Activated CD4-positive, alpha-beta memory T cell treated with anti-CD3 and anti-CD28 coated beads for 36 hours (primary cell): ENCODE data around the gene SHROOM1. TPM values are rescaled to one million over a fixed set of nuclear protein-coding genes. Genes with fewer than 3 reads are reported as not detected.

Experiments used
- CTCF ChIA-PET: fragments of 350-600 bp; sonication (Branson Sonifier 250); formaldehyde crosslinking; loops from one replicate; lab custom pipeline; 2021; ENCODE audit warnings: antibody characterized with exemption, inconsistent platforms; lab: Charles Lee
- POLR2A ChIA-PET: fragments of 350-600 bp; sonication (Branson Sonifier 250); formaldehyde crosslinking; loops from one replicate; lab custom pipeline; 2021; ENCODE audit warnings: antibody characterized with exemption; lab: Charles Lee
- DNase-seq: peaks from one replicate; pipeline ENCODE4 v3.0.0-alpha.2; 2020
- H3K27ac Mint-ChIP-seq: one replicate; pipeline ENCODE4 v1.8.0; 2021; ENCODE audit warnings: mixed read lengths
- H3K27me3 Mint-ChIP-seq: one replicate; pipeline ENCODE4 v1.8.0; 2021; ENCODE audit warnings: mixed read lengths
- H3K36me3 Mint-ChIP-seq: one replicate; pipeline ENCODE4 v1.8.0; 2021; ENCODE audit warnings: mixed read lengths
- H3K4me1 Mint-ChIP-seq: one replicate; pipeline ENCODE4 v1.8.0; 2021; ENCODE audit warnings: low read depth, mixed read lengths
- H3K4me3 Mint-ChIP-seq: one replicate; pipeline ENCODE4 v1.8.0; 2021; ENCODE audit warnings: mild to moderate bottlenecking, mixed read lengths
- H3K9me3 Mint-ChIP-seq: one replicate; pipeline ENCODE4 v1.8.0; 2021; ENCODE audit warnings: mixed read lengths
- intact Hi-C: fragments of 100-400 bp; cut with micrococcal nuclease; formaldehyde crosslinking; loops from one replicate; pipeline ENCODE4 v1.15.1; 2023
- total RNA-seq, 2 experiments: library from RNA; stranded (reverse); gene quantifications; one replicate each; pipeline ENCODE4 v1.2.3, GENCODE V29; 2021

The SHROOM1 gene
- total RNA-seq, 2 experiments from 2014 or later: 1.2 to 1.6 TPM

GRCh38 chr5:132831095-132831860 lies 831 bp upstream of the SHROOM1 start:
- CTCF ChIA-PET: interaction anchor here (1.0 to 5.4 kb wide), 5 partner anchors 8 to 445 kb away, joined by 3 to 24 read pairs (median 4); no protein-coding TSS in a partner anchor
- intact Hi-C loops: loop anchor here (2.0 kb wide), 1 partner anchor 52 kb away; no protein-coding TSS in a partner anchor
- Mint-ChIP-seq H3K27me3 (peaks cover 33% of the 10 kb centered on the region), H3K9me3 (no peaks in the 10 kb centered on the region), H3K27ac (no peak overlapping the region), H3K36me3 (no peaks in the 10 kb centered on the region), H3K4me3 (peak overlapping the region; percentile 59), H3K4me1 (no peaks in the 10 kb centered on the region)
- DNase-seq: no peak
- POLR2A ChIA-PET: no interaction called here

- CTCF ChIA-PET: interaction anchor here (0.6 to 2.9 kb wide), 13 partner anchors 9 to 304 kb away, joined by 3 to 17 read pairs (median 4); no protein-coding TSS in a partner anchor
- H3K4me1 Mint-ChIP-seq: no peaks in the 10 kb centered on the region
- intact Hi-C loops: loop anchor here (2.0 kb wide), 1 partner anchor 53 kb away; no protein-coding TSS in a partner anchor
- POLR2A ChIA-PET: interaction anchor here (1.3 kb wide), 1 partner anchor 92 kb away, joined by 3 read pairs; the partner anchor contains the start of gene KIF3A
- H3K27me3 Mint-ChIP-seq: peaks cover 41% of the 10 kb centered on the region
- H3K4me3 Mint-ChIP-seq: peak overlapping the region; percentile 83
- no peak overlapping the region for H3K27ac Mint-ChIP-seq
- no peaks in the 10 kb centered on the region for H3K9me3 Mint-ChIP-seq
- DNase-seq: peak; percentile 80
- H3K36me3 Mint-ChIP-seq: no peaks in the 10 kb centered on the region
Measured at GRCh38 chr5:132829742-132830435, 558 bp downstream of the SHROOM1 start.

GRCh38 chr5:132828846-132829494 lies 1.5 kb downstream of the SHROOM1 start:
- POLR2A ChIA-PET: interaction anchor here (1.3 kb wide), 1 partner anchor 91 kb away, joined by 3 read pairs; the partner anchor contains the start of gene KIF3A
- peaks cover 47% of the 10 kb centered on the region for H3K27me3 Mint-ChIP-seq
- intact Hi-C loops: no loop called here
- H3K36me3 Mint-ChIP-seq: no peaks in the 10 kb centered on the region
- peak overlapping the region; percentile 13 for H3K4me3 Mint-ChIP-seq
- no peak overlapping the region for H3K27ac Mint-ChIP-seq
- CTCF ChIA-PET: interaction anchor here (0.5 to 2.9 kb wide), 12 partner anchors 9 to 303 kb away, joined by 3 to 17 read pairs (median 3); no protein-coding TSS in a partner anchor
- no peak for DNase-seq
- no peaks in the 10 kb centered on the region for H3K4me1 Mint-ChIP-seq
- no peaks in the 10 kb centered on the region for H3K9me3 Mint-ChIP-seq

GRCh38 chr5:132827943-132828673 lies 2.3 kb downstream of the SHROOM1 start:
- peaks cover 50% of the 10 kb centered on the region for H3K27me3 Mint-ChIP-seq
- H3K36me3 Mint-ChIP-seq: no peaks in the 10 kb centered on the region
- no peak for DNase-seq
- no peaks in the 10 kb centered on the region for H3K4me1 Mint-ChIP-seq
- no peak overlapping the region for H3K4me3 Mint-ChIP-seq
- POLR2A ChIA-PET: no interaction called here
- no peak overlapping the region for H3K27ac Mint-ChIP-seq
- H3K9me3 Mint-ChIP-seq: no peaks in the 10 kb centered on the region
- intact Hi-C loops: no loop called here
- CTCF ChIA-PET: interaction anchor here (0.5 to 2.9 kb wide), 11 partner anchors 8 to 302 kb away, joined by 3 to 17 read pairs (median 3); no protein-coding TSS in a partner anchor

- Mint-ChIP-seq H3K4me1 (no peaks in the 10 kb centered on the region), H3K9me3 (no peaks in the 10 kb centered on the region), H3K4me3 (no peak overlapping the region), H3K27ac (no peak overlapping the region), H3K27me3 (peaks cover 49% of the 10 kb centered on the region), H3K36me3 (no peaks in the 10 kb centered on the region)
- POLR2A ChIA-PET: no interaction called here
- CTCF ChIA-PET: interaction anchor here (1.7 kb wide), 1 partner anchor 9 kb away, joined by 7 read pairs; no protein-coding TSS in a partner anchor
- no peak for DNase-seq
- intact Hi-C loops: no loop called here
Measured at GRCh38 chr5:132826424-132827082, 3.9 kb downstream of the SHROOM1 start.

- Mint-ChIP-seq H3K4me1 (no peaks in the 10 kb centered on the region), H3K4me3 (no peak overlapping the region), H3K27me3 (peaks cover 42% of the 10 kb centered on the region), H3K36me3 (no peaks in the 10 kb centered on the region), H3K9me3 (no peaks in the 10 kb centered on the region), H3K27ac (no peak overlapping the region)
- CTCF ChIA-PET: interaction anchor here (1.3 to 1.7 kb wide), 2 partner anchors 9 to 320 kb away, joined by 4 to 7 read pairs; no protein-coding TSS in a partner anchor
- intact Hi-C loops: no loop called here
- DNase-seq: no peak
- POLR2A ChIA-PET: no interaction called here
Measured at GRCh38 chr5:132825834-132826391, 4.5 kb downstream of the SHROOM1 start.

GRCh38 chr5:132825033-132825833 lies 5.2 kb downstream of the SHROOM1 start:
- intact Hi-C loops: no loop called here
- H3K27me3 Mint-ChIP-seq: peaks cover 43% of the 10 kb centered on the region
- no peak for DNase-seq

DNA sequence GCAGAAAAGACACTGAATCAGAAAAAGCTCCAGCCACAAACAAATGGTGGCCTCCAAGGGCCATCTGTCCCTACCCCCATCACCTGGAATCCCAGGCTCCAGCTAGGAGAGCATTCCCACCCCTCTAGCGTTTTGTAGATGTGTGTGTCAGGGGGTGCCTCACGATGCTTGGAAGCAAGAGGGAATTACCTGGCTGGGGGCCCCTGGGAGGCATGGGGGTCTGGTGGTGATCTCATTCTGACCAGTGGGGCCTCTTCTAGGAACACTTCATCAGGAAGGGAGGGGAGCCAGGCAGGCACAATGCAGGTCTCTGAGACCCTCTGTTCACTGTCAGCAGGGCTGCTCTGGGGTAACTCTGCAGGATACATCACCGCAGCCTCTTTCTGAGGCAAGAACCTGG lies 6.0 kb downstream of the SHROOM1 start:
- H3K9me3 Mint-ChIP-seq: no peaks in the 10 kb centered on the region
- peaks cover 8% of the 10 kb centered on the region for H3K4me1 Mint-ChIP-seq
- H3K27me3 Mint-ChIP-seq: peaks cover 40% of the 10 kb centered on the region
- no peak overlapping the region for H3K27ac Mint-ChIP-seq
- intact Hi-C loops: no loop called here
- CTCF ChIA-PET: interaction anchor here (0.5 to 1.3 kb wide), 5 partner anchors 10 to 479 kb away, joined by 3 to 4 read pairs (median 4); no protein-coding TSS in a partner anchor
- no peak overlapping the region for H3K4me3 Mint-ChIP-seq
- POLR2A ChIA-PET: interaction anchor here (0.5 kb wide), 1 partner anchor 57 kb away, joined by 3 read pairs; no protein-coding TSS in a partner anchor
- no peak for DNase-seq
- no peaks in the 10 kb centered on the region for H3K36me3 Mint-ChIP-seq

More at GRCh38 chr5:132825033-132825833, 5.2 kb downstream of the SHROOM1 start:
- H3K36me3 Mint-ChIP-seq: no peaks in the 10 kb centered on the region
- H3K27ac Mint-ChIP-seq: no peak overlapping the region
- POLR2A ChIA-PET: interaction anchor here (0.6 kb wide), 1 partner anchor 191 kb away, joined by 3 read pairs; no protein-coding TSS in a partner anchor
- no peak overlapping the region for H3K4me3 Mint-ChIP-seq
- H3K4me1 Mint-ChIP-seq: peaks cover 2% of the 10 kb centered on the region
- CTCF ChIA-PET: interaction anchor here (1.3 to 1.7 kb wide), 2 partner anchors 8 to 319 kb away, joined by 4 to 7 read pairs; no protein-coding TSS in a partner anchor
- H3K9me3 Mint-ChIP-seq: no peaks in the 10 kb centered on the region

GRCh38 chr5:132823481-132824050 lies 6.9 kb downstream of the SHROOM1 start:
- ChIA-PET POLR2A (no interaction called here), CTCF (interaction anchor here (0.5 to 1.1 kb wide), 5 partner anchors 9 to 478 kb away, joined by 3 to 4 read pairs (median 4); no protein-coding TSS in a partner anchor)
- Mint-ChIP-seq H3K9me3 (no peaks in the 10 kb centered on the region), H3K36me3 (no peaks in the 10 kb centered on the region), H3K4me3 (no peak overlapping the region), H3K4me1 (peaks cover 10% of the 10 kb centered on the region), H3K27ac (no peak overlapping the region), H3K27me3 (peaks cover 38% of the 10 kb centered on the region)
- intact Hi-C loops: no loop called here
- no peak for DNase-seq
